Measurements from ENCODE around the gene FARP1. TPM values are rescaled to one million over a fixed set of nuclear protein-coding genes. Genes with fewer than 3 reads are reported as not detected.

Gene FARP1
- total and polyA plus RNA-seq, 10 of the 15 experiments (the other 5 are each of a cell fraction or from before 2014, with no cell fraction given): 0.17 to 6.9 (median 0.68) TPM

GRCh38 chr13:98338310-98338709 lies 195.4 kb downstream of the FARP1 start:
- no peak overlapping the region for H3K4me2 ChIP-seq (ENCODE audit: control insufficient read depth, insufficient read depth)
- ATAC-seq (no peak), DNase-seq (ENCODE audit: low read depth, low spot score) (no peak), FAIRE-seq (no peak)
- no peak overlapping the region for H3K4me3 ChIP-seq
- H3K9me3 ChIP-seq (replicated peaks; ENCODE audit: control insufficient read depth, insufficient read depth, low read length): no peaks in the 10 kb centered on the region; the same call in 2 of the 3 replicates
- RAD21 ChIA-PET (ENCODE audit: unreplicated experiment): no interaction called here
- BruUV-seq (replicated peaks): no TSS peak
- no peak overlapping the region for H3K9ac ChIP-seq (ENCODE audit: control insufficient read depth, insufficient read depth, low read length)
- POLR2A ChIA-PET: no interaction called here
- no peaks in the 10 kb centered on the region for H4K20me1 ChIP-seq (ENCODE audit: control insufficient read depth, insufficient read depth)
- H2AFZ ChIP-seq (ENCODE audit: control insufficient read depth, low read depth, low read length): no peak overlapping the region
- SMC1A ChIA-PET (ENCODE audit: uncharacterized antibody, unreplicated experiment): interaction anchor here (1.6 kb wide), 1 partner anchor 16 kb away, joined by 6 read pairs; no protein-coding TSS in a partner anchor
- H3K4me1 ChIP-seq (ENCODE audit: control insufficient read depth, insufficient read depth, low read length): no peaks in the 10 kb centered on the region
- CTCF ChIA-PET: no interaction called here
- H3K27me3 ChIP-seq (replicated peaks in 1 of 2; ENCODE audit: control insufficient read depth in 2 of 2, insufficient read depth in 2 of 2, low read length in 1 of 2): no peaks in the 10 kb centered on the region
- no peaks in the 10 kb centered on the region for H3K79me2 ChIP-seq (ENCODE audit: control insufficient read depth, insufficient read depth, low read length)
- intact Hi-C loops (cut with micrococcal nuclease; ENCODE audit: unreplicated experiment): no loop called here
- no peaks in the 10 kb centered on the region for H3K36me3 ChIP-seq (ENCODE audit: control insufficient read depth in 2 of 2, insufficient read depth in 2 of 2, low read length in 1 of 2)
- 8% methylated on average over 5 of the region's 5 CpGs for WGBS (ENCODE audit: insufficient coverage, insufficient replicate concordance, low lambda C conversion rate, missing lambda C conversion rate)
- H3K27ac ChIP-seq (ENCODE audit: control insufficient read depth, insufficient read depth): no peak overlapping the region
- TF ChIP-seq RFX5 (IDR thresholded peaks at IDR 0.05; ENCODE audit: low read depth, low read length) (no peak), SP1 (IDR thresholded peaks at IDR 0.05; ENCODE audit: low read depth, low read length) (no peak), TBL1XR1 (IDR thresholded peaks at IDR 0.05; ENCODE audit: low read depth, low read length) (no peak), TARDBP (IDR thresholded peaks at IDR 0.05; ENCODE audit: borderline replicate concordance) (no peak), BHLHE40 (IDR thresholded peaks at IDR 0.05; ENCODE audit: borderline replicate concordance in 1 of 2, low read depth in 2 of 2, low read length in 1 of 2) (no peak), TCF7 (IDR thresholded peaks at IDR 0.05; ENCODE audit: borderline replicate concordance) (no peak), MYB (IDR thresholded peaks at IDR 0.05; ENCODE audit: borderline replicate concordance, low read depth, low read length) (no peak), FOXM1 (IDR thresholded peaks at IDR 0.05; ENCODE audit: low read depth, low read length) (no peak), CHD4 (IDR thresholded peaks at IDR 0.05) (no peak), RELB (IDR thresholded peaks at IDR 0.05; ENCODE audit: low read depth) (no peak), SREBF1 (IDR thresholded peaks at IDR 0.05; ENCODE audit: low read length) (no peak)
- in situ Hi-C loops (cut with MboI): no loop called here
